HUES64 (cell line): ENCODE data around the gene C9orf152.
"Not testable (repeated sequence)": the region's sequence is repeated elsewhere in the genome, so short reads cannot be mapped to it uniquely, and the experiment has no call there.

ENCODE experiments used
- H3K27ac ChIP-seq: 2 replicates; pipeline ENCODE4 v1.7.0; 2013; ENCODE audit warnings: low read depth, low read length, inconsistent platforms
- H3K27me3 ChIP-seq: 2 replicates; pipeline ENCODE4 v1.6.1; 2013; ENCODE audit warnings: mild to moderate bottlenecking, low read length; ENCODE audit not compliant: insufficient read depth
- H3K36me3 ChIP-seq: 2 replicates; pipeline ENCODE4 v1.6.1; 2013; ENCODE audit warnings: mild to moderate bottlenecking, low read length; ENCODE audit not compliant: insufficient read depth
- H3K4me1 ChIP-seq: 2 replicates; pipeline ENCODE4 v1.6.1; 2013; ENCODE audit warnings: mild to moderate bottlenecking, low read length, moderate library complexity; ENCODE audit not compliant: insufficient read depth
- H3K4me3 ChIP-seq: 2 replicates; pipeline ENCODE4 v1.5.1; 2013; ENCODE audit warnings: mild to moderate bottlenecking, low read length, moderate library complexity
- H3K9ac ChIP-seq: 2 replicates; pipeline ENCODE4 v1.6.1; 2013; ENCODE audit warnings: mild to moderate bottlenecking, low read depth, low read length
- H3K9me3 ChIP-seq: 2 replicates; pipeline ENCODE4 v1.6.1; 2013; ENCODE audit warnings: low read depth, low read length; ENCODE audit not compliant: insufficient read depth
- WGBS: fragments of 150-250, 120-280 bp; methylation state at CpG from one replicate; pipeline ENCODE4 v1.1.7; 2013; ENCODE audit warnings: missing lambda C conversion rate; 5-methylcytosine and 5-hydroxymethylcytosine counted together

Gene C9orf152

DNA sequence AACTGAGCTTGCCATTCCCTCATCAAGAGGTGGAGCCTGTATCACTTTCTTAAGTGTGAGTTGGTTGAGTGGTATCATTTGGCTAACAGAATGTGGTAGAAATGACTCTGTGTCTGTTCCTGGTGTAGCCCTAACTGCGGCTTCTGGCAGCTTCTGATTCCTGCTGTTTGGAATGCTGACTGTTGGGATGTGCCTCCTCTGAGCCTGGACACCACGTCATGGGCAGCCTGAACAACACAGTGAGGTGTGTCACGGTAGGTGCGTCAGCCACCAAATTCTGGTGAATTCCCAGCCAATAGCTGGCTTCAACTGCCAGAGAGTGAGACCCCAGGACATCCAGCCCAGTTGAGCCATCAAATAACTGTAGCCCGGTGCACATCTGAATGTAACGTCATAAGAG is 6.1 kb upstream of the C9orf152 start:
- Histone ChIP-seq H3K9ac (no peak overlapping the region), H3K4me3 (no peak overlapping the region), H3K36me3 (no peaks in the 10 kb centered on the region), H3K27me3 (no peaks in the 10 kb centered on the region), H3K4me1 (no peaks in the 10 kb centered on the region), H3K27ac (no peak overlapping the region), H3K9me3 (no peaks in the 10 kb centered on the region)
- WGBS = 89% methylated on average over 6 of the region's 6 CpGs

DNA sequence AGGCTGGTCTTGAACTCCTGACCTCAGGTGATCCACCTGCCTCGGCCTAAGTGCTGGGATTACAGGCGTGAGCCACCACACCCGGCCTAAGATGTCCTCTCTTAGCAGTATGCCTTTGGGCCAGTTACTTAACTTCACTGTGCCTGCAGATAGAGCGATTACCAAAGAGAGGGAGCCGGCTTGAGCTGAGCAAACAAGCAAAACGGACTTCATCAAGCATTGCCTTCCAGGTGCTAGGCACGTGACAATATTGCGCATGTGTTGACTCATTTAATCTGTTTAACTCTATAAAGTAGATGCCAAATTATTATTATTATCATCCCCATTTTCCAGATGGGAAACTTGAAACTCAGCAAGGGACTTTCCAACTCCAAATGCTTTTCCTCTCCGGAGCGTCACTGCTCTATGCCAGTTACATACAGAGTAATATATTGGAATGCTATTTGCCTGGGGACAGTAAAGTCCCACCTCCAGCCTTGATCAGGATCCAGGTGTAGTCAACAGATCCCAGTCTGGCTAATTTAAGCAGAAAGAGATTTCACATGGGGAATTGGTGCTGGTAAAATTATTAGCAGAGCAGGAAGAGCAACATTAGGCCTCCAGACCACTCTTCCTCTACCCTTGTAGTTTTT is 5.6 kb upstream of the C9orf152 start:
- Histone ChIP-seq H3K27ac (no peak overlapping the region), H3K36me3 (no peaks in the 10 kb centered on the region), H3K4me3 (no peak overlapping the region), H3K9me3 (no peaks in the 10 kb centered on the region), H3K9ac (no peak overlapping the region), H3K27me3 (no peaks in the 10 kb centered on the region), H3K4me1 (no peaks in the 10 kb centered on the region)
- 96% methylated on average over 10 of the region's 10 CpGs for WGBS

DNA sequence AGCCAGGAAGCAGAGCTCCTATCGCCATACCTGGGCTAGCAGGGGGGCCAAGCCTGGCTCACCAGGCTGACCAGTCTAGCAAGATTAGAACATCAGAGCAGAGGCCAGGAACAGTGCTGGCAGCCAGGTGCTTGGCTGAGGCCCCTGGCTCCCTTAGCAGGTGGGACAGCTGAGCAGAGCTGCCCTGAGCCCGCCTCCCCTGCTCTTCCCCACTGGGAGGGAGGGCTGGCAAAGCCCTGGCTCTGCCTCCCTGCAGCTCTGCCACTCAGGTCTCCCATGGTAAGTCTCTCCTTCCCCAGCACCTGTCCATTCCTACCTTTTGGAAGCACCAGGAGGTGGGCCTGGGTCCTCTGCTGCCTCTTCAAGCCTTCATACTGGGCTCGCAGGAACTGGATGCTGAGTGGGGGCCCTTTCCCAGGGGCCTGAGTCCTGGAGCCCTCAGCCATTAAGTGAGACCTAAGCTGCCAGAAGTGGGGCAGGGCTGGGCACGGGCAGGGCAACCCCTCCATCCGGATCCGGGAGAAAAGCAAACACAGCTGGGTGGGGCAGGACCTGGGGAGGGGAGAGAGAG is 803 bp downstream of the C9orf152 start:
- H3K4me3 ChIP-seq = no peak overlapping the region
- H3K27ac ChIP-seq = no peak overlapping the region
- H3K36me3 ChIP-seq = no peaks in the 10 kb centered on the region
- no peaks in the 10 kb centered on the region for H3K27me3 ChIP-seq
- H3K9me3 ChIP-seq = no peaks in the 10 kb centered on the region
- no peaks in the 10 kb centered on the region for H3K4me1 ChIP-seq
- no peak overlapping the region for H3K9ac ChIP-seq
- 79% methylated on average over 6 of the region's 6 CpGs for WGBS

DNA sequence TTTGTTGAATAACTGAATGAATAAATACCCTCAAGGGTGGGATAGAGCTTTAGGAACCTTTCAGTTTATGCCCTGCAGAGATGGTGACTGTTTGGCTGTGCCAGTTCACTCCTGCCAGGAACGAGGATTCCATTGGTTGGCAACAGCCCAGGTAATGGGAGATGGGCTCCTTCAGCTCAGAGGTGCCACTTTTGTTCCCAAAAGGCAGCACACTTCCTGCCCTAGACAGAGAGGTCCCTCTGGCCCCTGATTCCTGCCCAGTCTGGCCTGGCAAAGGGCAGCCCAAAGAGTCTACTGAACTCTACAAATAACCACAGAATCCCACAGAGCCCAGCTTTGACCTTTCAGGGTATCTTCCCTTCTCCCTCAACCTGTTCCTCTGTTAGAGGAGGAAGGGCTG is 1.6 kb downstream of the C9orf152 start:
- no peak overlapping the region for H3K27ac ChIP-seq
- H3K27me3 ChIP-seq = no peaks in the 10 kb centered on the region
- no peaks in the 10 kb centered on the region for H3K9me3 ChIP-seq
- no peaks in the 10 kb centered on the region for H3K36me3 ChIP-seq
- no peak overlapping the region for H3K9ac ChIP-seq
- WGBS = 87% methylated on average over 1 of the region's 1 CpG
- no peaks in the 10 kb centered on the region for H3K4me1 ChIP-seq
- no peak overlapping the region for H3K4me3 ChIP-seq

DNA sequence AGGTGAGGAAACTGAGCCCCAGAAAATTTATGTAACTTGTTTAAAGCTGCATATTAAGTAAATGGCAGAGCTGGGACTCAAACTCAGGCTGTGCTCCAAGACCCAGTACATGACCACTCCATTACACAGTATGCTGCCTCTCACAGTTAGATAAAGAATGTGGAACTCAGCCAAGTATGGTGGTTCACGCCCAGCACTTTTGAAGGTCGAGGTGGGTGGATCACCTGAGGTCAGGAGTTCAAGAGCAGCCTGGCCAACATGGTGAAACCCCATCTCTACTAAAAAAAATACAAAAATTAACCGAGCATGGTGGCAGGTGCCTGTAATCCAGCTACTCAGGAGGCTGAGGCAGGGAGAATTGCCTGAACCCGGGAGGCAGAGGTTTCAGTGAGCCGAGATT is 2.3 kb downstream of the C9orf152 start:
- 87% methylated on average over 5 of the region's 5 CpGs for WGBS
- not testable (repeated sequence) for H3K4me3 ChIP-seq

DNA sequence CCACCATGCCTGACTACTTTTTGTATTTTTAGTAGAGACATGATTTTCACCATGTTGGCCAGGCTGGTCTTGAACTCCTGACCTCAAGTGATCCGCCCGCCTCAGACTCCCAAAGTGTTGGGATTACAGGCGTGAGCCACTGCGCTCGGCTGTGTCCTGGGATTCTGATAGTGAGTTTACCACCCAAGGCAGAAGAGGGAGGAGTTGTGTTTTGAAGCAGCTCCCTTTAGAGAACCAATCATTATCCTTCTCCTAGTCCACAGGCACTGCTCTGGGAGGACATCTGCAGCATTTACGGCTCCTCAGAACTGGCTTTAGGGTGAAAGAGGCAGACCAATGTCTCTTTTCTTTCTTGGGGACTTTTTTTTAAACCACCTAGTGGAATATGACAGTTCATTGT is 5.7 kb downstream of the C9orf152 start:
- Histone ChIP-seq H3K9ac (no peak overlapping the region), H3K27me3 (no peaks in the 10 kb centered on the region), H3K4me3 (no peak overlapping the region), H3K36me3 (no peaks in the 10 kb centered on the region), H3K27ac (no peak overlapping the region), H3K9me3 (no peaks in the 10 kb centered on the region), H3K4me1 (no peaks in the 10 kb centered on the region)
- WGBS = 92% methylated on average over 6 of the region's 6 CpGs

More for the DNA sequence above, 2.3 kb downstream of the C9orf152 start:
- H3K9me3 ChIP-seq, H3K9ac ChIP-seq, H3K4me1 ChIP-seq, H3K27ac ChIP-seq, H3K27me3 ChIP-seq, H3K36me3 ChIP-seq: not testable (repeated sequence)

DNA sequence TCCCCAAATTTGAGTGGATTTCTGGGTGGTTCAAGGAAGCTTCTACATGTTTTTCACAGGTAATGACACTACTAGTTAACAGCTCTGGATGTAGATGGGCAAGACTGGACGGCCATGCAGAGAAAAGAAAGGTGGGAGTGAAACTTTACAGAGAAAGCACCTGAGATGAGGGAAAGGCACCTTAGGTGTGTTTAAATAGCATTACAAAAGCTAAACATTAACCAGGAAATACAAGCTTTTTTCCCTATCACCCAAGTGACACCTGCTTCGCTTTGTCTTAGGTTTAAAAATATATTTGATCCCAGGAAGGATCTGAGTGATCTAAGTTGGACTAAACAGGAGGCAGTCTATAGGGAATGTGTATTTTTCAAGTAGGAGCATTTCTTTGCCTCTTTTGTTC is 8.3 kb downstream of the C9orf152 start:
- H3K4me3 ChIP-seq = no peak overlapping the region
- WGBS = 100% methylated on average over 1 of the region's 2 CpGs
- H3K4me1 ChIP-seq = no peaks in the 10 kb centered on the region
- H3K27ac ChIP-seq = no peak overlapping the region
- no peak overlapping the region for H3K9ac ChIP-seq
- H3K9me3 ChIP-seq = no peaks in the 10 kb centered on the region
- H3K27me3 ChIP-seq = no peaks in the 10 kb centered on the region
- no peaks in the 10 kb centered on the region for H3K36me3 ChIP-seq

DNA sequence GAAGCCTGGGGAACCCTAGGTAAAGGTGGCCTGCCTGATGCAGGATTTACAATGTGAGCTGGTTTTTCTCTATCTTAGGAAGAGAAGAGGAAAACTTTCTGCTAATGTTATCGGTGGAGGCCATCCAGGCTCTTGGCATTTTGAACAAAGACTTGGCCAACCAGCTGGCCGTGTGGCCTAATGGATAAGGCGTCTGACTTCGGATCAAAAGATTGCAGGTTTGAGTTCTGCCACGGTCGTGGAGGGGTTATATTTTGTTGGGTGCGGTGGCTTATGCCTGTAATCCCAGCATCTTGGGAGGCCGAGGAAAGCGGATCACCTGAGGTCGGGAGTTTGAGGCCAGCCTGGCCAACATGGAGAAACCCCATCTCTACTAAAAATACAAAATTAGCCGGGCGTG is 9.6 kb downstream of the C9orf152 start:
- 90% methylated on average over 12 of the region's 12 CpGs for WGBS

DNA sequence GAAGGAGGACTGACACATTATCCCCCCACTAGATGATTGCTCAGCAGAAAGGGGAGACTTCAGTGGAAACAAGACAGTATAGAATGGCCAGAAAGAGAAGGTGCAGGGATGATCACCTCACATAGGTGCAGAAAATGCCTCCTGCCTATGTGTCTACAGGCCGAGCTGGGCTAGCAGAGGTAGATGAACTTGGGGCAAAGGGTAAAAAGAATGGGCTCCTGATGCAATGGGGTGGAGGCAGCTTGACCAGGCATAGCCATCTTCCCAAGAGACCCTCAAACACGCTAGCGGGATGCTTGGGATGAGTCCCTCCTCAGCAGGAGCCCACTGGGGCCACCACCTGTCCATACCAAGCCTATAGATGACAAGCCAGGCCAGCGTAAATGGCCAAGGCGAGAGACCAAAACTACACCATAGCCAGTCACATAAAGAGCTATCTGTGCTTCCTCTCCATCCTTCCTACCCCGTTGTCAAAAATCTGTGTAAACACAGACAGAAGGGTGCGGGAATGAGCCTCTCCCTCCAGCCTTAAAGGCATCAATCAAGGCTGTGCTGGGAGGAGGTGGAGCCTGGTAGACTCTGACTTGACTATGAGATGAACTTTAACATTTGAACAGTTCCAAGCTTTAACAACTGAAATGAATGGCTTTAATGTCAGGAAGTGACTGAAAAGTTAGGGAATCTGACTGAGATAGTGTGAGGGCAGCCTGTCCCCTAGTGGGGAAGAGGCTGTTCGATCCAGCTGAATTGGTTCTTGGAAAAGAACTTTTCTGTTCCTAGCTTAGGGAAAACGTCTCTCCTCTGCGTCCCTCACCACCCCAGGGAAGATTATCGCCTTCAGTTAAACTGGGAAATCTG is 10.4 kb downstream of the C9orf152 start:
- Histone ChIP-seq H3K27me3 (no peaks in the 10 kb centered on the region), H3K9ac (no peak overlapping the region), H3K36me3 (no peaks in the 10 kb centered on the region), H3K27ac (no peak overlapping the region), H3K4me1 (no peaks in the 10 kb centered on the region), H3K9me3 (no peaks in the 10 kb centered on the region), H3K4me3 (no peak overlapping the region)
- 89% methylated on average over 11 of the region's 11 CpGs for WGBS

More for the DNA sequence above, 9.6 kb downstream of the C9orf152 start:
- H3K27me3 ChIP-seq = no peaks in the 10 kb centered on the region
- no peaks in the 10 kb centered on the region for H3K4me1 ChIP-seq
- H3K27ac ChIP-seq = no peak overlapping the region
- H3K9me3 ChIP-seq = no peaks in the 10 kb centered on the region
- no peak overlapping the region for H3K9ac ChIP-seq
- H3K36me3 ChIP-seq = no peaks in the 10 kb centered on the region
- H3K4me3 ChIP-seq = no peak overlapping the region

DNA sequence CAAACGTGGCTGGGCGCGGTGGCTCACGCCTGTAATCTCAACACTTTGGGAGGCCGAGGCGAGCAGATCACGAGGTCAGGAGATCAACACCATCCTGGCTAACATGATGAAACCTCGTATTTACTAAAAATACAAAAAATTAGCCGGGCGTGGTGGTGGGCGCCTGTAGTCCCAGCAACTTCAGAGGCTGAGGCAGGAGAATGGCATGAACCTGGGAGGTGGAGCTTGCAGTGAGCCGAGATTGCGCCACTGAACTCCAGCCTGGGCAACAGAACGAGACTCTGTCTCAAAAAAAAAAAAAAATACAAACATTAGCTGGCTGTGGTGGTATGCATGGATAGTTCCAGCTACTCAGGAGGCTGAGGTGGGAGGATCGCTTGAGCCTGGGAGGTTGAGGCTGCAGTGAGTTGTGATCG is 11.9 kb downstream of the C9orf152 start:
- H3K9me3 ChIP-seq, H3K27me3 ChIP-seq, H3K27ac ChIP-seq, H3K9ac ChIP-seq, H3K4me3 ChIP-seq, H3K36me3 ChIP-seq, H3K4me1 ChIP-seq: not testable (repeated sequence)
- 92% methylated on average over 14 of the region's 16 CpGs for WGBS

DNA sequence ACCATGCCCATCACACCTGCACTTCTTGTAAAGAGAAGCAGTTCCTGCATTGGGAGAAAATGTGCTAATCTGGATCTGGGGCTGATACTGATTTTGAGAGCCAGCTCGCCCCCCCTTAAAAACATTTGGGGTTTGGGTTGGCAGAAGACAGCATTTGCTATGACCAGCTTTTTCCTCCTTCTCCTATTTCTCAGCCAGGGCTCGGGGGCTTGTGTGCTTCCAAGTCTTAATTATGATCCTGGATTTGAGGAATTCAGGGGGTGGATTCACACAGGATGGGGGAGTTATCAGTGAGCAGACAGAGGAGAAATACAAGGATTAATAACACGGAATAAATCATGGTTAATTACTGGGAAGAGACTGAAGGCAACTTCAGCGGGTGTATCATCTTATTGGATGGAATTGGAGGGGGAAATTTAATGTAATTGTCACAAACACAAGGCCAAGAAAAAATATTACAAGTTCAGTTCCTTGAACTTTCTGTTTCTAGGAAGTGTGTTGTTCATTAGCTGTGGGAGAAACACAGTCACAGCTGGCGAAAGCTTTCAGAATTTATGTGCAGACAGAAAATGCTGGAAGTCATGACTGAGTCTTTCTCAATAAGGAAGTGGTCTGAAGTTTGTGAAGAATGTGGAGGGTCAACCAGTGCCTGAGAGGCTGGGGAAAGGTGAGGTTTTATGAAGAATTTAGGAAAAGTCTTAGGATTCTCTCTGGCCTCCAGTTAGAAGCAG is 15.3 kb downstream of the C9orf152 start:
- Histone ChIP-seq H3K4me1 (no peaks in the 10 kb centered on the region), H3K27ac (no peak overlapping the region), H3K9ac (no peak overlapping the region), H3K36me3 (no peaks in the 10 kb centered on the region), H3K9me3 (no peaks in the 10 kb centered on the region), H3K27me3 (no peaks in the 10 kb centered on the region), H3K4me3 (no peak overlapping the region)
- 90% methylated on average over 5 of the region's 5 CpGs for WGBS
